WI38 (cell line): Measurements from ENCODE around the gene NEK5.

Experiments used
- H3K4me3 ChIP-seq: 2 replicates; pipeline ENCODE4 v1.5.1; 2011; ENCODE audit warnings: low read depth, mild to moderate bottlenecking, control low read depth, low read length
- TF ChIP-seq, protein P1 (sequence below): IDR thresholded peaks from 2 replicates; pipeline ENCODE4 v1.5.1; 2012; ENCODE audit warnings: low read depth, mild to moderate bottlenecking, control low read depth, low read length

The NEK5 gene

DNA sequence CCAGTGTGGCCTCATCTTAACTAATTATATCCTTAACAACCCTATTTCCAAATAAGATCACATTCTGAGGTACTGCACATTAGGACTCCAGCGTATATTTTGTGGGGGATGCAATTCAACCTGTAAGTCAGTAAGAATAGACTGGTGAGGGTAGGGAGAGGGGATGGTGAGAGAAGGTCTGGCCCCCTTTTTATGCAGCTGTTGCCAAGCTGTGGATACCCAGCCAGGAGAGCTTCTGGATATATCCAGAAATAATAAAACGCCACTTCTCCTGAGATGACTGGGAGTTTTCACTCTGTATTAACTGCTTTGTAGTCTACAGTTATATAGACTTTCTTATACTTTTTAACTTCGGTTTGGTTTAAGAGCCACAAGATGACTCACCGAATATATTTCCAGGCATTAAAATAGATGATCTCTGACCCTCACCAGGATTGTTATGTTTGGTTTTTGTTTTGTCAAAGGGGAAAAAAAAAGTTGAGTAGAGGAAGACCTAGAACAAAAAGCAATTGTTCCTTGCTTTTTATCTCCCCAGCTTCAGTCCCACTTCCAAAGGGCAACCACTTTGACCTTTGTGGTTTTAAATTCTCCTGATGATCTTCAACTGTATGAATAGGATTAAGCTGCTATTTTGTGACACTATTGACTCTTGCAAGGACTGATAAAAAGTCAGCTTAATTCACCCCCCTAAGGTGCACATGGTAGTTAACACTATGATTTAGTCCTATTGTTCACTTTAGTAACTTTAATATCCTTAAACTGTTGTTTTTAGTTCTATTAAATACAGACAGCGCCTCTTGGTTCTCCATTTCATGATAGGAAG, 33.6 kb upstream of the NEK5 start:
- H3K4me3 ChIP-seq = no peak overlapping the region
- TF ChIP-seq, protein P1, sequence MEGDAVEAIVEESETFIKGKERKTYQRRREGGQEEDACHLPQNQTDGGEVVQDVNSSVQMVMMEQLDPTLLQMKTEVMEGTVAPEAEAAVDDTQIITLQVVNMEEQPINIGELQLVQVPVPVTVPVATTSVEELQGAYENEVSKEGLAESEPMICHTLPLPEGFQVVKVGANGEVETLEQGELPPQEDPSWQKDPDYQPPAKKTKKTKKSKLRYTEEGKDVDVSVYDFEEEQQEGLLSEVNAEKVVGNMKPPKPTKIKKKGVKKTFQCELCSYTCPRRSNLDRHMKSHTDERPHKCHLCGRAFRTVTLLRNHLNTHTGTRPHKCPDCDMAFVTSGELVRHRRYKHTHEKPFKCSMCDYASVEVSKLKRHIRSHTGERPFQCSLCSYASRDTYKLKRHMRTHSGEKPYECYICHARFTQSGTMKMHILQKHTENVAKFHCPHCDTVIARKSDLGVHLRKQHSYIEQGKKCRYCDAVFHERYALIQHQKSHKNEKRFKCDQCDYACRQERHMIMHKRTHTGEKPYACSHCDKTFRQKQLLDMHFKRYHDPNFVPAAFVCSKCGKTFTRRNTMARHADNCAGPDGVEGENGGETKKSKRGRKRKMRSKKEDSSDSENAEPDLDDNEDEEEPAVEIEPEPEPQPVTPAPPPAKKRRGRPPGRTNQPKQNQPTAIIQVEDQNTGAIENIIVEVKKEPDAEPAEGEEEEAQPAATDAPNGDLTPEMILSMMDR = no peak

DNA sequence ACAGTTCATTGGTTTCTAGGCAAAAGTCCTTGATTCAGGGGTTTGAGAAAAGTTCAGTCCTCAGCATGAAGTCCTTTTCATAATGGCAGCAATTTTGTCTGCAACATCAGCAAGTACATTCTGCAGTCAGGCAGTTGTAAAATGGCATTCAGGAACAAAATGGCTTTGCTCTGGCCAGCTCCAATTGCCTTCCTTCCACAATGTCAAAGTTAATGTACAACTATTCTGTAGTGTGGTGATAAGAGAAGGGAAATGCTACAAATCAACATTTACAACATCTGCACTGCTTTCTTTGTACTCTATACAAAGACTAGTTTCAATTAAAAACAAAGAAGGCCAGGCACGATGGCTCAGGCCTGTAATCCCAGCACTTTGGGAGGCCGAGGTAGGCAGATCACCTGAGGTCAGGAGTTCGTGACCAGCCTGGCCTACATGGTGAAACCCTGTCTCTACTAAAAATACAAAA, 32.3 kb upstream of the NEK5 start:
- no peak overlapping the region for H3K4me3 ChIP-seq
- TF ChIP-seq, protein P1 = no peak

DNA sequence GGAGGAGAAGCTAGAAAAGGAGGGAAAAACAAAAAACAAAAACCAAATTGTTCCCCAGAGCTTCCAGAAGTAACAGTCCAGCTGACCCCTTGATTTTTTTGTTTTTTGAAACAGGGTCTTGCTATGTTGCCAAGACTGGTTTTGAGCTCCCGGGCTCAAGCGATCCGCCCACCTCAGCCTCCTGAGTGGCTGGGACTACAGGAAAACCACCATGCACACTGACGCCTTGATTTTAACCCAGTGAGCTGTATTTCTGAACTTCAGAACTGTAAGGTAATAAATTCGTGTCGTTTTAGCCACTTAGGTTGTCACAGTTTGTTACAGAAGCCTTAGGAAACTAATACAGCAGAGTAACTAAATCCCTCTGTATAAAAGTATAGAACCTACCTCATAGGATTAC, 31.6 kb upstream of the NEK5 start:
- TF ChIP-seq, protein P1 = no peak

DNA sequence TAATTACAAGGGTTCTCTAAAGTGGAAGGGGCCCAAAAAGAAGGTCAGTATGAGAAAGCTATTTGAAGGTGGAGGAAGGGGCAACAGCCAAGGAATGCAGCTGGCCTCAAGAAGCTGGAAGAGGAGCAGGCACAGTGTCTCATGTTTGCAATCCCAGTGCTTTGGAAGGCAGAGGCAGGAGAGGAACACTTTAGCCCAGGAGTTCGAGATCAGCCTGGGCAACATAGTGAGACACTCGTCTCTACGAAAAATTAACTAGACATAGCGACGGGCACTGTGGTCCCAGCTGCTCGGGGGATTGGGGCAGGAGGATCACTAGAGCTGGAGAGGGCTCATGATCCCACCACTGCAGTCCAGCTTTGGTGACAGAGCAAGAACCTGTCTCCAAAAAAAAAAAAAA, 31.2 kb upstream of the NEK5 start:
- TF ChIP-seq, protein P1 = no peak
- no peak overlapping the region for H3K4me3 ChIP-seq

More for the DNA sequence above, 31.6 kb upstream of the NEK5 start:
- H3K4me3 ChIP-seq = no peak overlapping the region

DNA sequence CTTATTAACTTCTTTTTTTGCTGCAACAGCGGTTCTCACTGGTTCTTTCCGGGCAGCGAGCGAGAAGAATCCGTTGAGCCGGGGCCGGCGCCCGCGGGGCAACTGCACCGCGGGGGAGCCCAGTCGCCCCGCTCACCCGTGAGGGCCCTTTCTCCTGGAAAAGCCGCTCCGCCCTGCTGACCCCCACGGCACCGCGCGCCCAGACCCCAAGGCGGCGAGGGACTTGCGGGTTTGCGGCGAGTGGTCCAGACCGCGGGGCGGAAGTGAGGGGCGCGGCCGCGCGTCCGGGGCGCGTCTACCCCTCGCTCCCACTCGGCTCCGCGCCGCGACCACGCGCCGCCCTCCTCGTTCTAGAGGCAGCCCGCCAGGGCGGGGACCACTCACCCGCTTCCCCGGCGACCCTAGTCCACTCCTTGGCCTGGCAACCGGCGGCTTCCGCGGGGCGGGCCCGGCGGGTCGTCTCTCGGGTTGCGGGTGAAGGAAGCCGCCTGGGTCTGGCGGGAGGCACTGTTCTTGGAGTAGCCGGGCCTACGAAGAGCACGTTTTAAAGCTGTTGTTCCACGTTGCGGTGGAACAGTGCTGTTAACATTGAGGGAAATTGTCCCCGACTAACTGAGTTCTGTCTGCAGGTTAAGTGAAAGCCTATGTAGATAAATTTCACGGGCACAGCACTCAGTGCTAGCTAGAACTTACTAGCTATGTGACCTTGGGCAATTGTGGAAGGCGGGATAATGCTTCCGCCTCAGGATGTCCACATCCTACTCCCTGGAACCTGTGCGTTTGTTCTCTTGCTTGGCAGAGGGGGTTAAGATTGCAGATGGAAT, 30.5 kb upstream of the NEK5 start, which contains the start of gene NEK3:
TSS of gene NEK3 (minus strand) at position 439 of the 824 bp plus-strand sequence. CDS start 3,406 bp downstream, outside the sequence.
- TF ChIP-seq, protein P1 = no peak
- H3K4me3 ChIP-seq = peak within 1 kb of the TSS; percentile 69

DNA sequence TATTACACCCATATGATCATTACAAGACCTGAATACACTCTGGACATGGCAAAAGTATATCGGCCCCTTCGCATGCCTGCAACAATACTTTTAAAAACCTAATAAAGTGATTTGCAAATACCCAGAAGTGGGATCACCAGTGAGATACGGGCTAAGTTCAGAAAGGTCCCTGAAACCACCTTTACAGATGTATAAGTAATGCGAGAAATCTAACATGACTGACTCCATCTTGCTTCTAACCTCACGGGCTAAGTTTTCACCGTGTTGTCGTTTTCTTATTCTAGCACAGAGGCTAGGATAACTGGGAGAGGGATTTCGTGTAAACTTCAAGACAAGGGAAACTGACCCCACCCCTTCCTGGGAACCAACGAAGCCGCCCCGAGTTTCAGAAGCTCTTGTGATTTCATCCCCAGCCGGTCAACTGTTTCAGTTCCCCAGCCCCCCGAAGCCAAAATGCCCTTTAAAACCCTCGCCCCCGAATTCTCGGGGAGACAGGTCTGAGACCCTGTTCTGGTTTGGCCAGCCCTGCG, 29.8 kb upstream of the NEK5 start:
- TF ChIP-seq, protein P1 = no peak
- peak overlapping the region; percentile 69 for H3K4me3 ChIP-seq
